ENCODE data around the gene USP36. TPM values are rescaled to one million over a fixed set of nuclear protein-coding genes. Genes with fewer than 3 reads are reported as not detected.
A peak's percentile ranks its signal among the peaks of the same experiment; 100 is the strongest.

The USP36 gene
- total and polyA plus RNA-seq, 7 donors: 14.0 to 40.5 (median 24.2) TPM

GRCh38 chr17:78804777-78805176 is 35.8 kb downstream of the USP36 start:
- WGBS, 3 donors: 60 to 73% (median 62%) methylated on average over 11 of the region's 11 CpGs
- Histone ChIP-seq H3K9me3 (no peaks in the 10 kb centered on the region), H3K27me3 (ENCODE audit: insufficient read depth in 3 of 3, low read length in 2 of 3) (no peaks in the 10 kb centered on the region), H3K27ac (no peak overlapping the region), H3K4me1 (peaks cover 5% of the 10 kb centered on the region), H3K4me3 (no peak overlapping the region), H3K36me3 (ENCODE audit: insufficient read depth in 1 of 2, low read depth in 1 of 2) (peaks cover 7 to 82% of the 10 kb centered on the region in 2 donors)
- ATAC-seq (peak in 2 of 4 donors; percentile 35 to 42), DNase-seq (no peak)
- intact Hi-C loops (cut with DNase I): no loop called here
- TF ChIP-seq CTCF (IDR thresholded peaks at IDR 0.05): no peak

GRCh38 chr17:78803186-78803845 is 37.3 kb downstream of the USP36 start:
- ATAC-seq (no peak), DNase-seq (no peak)
- TF ChIP-seq CTCF (IDR thresholded peaks at IDR 0.05): no peak
- H3K27ac ChIP-seq: no peak overlapping the region
- peaks cover 4 to 79% of the 10 kb centered on the region in 2 donors for H3K36me3 ChIP-seq (ENCODE audit: insufficient read depth in 1 of 2, low read depth in 1 of 2)
- peaks cover 13% of the 10 kb centered on the region for H3K4me1 ChIP-seq
- no peaks in the 10 kb centered on the region for H3K9me3 ChIP-seq
- intact Hi-C loops (cut with DNase I): no loop called here
- no peaks in the 10 kb centered on the region for H3K27me3 ChIP-seq (ENCODE audit: insufficient read depth in 3 of 3, low read length in 2 of 3)
- peak overlapping the region; percentile 34 for H3K4me3 ChIP-seq
- 74 to 80% (median 80%) methylated on average over 21 of the region's 21 CpGs for WGBS, 3 donors

GRCh38 chr17:78802459-78802858 is 38.2 kb downstream of the USP36 start:
- no peaks in the 10 kb centered on the region for H3K27me3 ChIP-seq (ENCODE audit: insufficient read depth in 3 of 3, low read length in 2 of 3)
- H3K36me3 ChIP-seq (ENCODE audit: insufficient read depth in 1 of 2, low read depth in 1 of 2): peaks cover 3 to 79% of the 10 kb centered on the region in 2 donors
- no peaks in the 10 kb centered on the region for H3K9me3 ChIP-seq
- no peak for DNase-seq
- ATAC-seq: no peak
- intact Hi-C loops (cut with DNase I): no loop called here
- TF ChIP-seq CTCF (IDR thresholded peaks at IDR 0.05): no peak
- 91 to 92% (median 92%) methylated on average over 14 of the region's 14 CpGs for WGBS, 3 donors
- no peak overlapping the region for H3K4me3 ChIP-seq
- no peak overlapping the region for H3K27ac ChIP-seq
- peaks cover 18% of the 10 kb centered on the region for H3K4me1 ChIP-seq

GRCh38 chr17:78802008-78802407 is 38.6 kb downstream of the USP36 start:
- no peak overlapping the region for H3K4me3 ChIP-seq
- TF ChIP-seq CTCF (IDR thresholded peaks at IDR 0.05): no peak
- H3K36me3 ChIP-seq (ENCODE audit: insufficient read depth in 1 of 2, low read depth in 1 of 2): peaks cover 0 to 79% of the 10 kb centered on the region in 2 donors
- intact Hi-C loops (cut with DNase I): no loop called here
- H3K27ac ChIP-seq: no peak overlapping the region
- peaks cover 22% of the 10 kb centered on the region for H3K4me1 ChIP-seq
- DNase-seq (no peak), ATAC-seq (no peak)
- H3K9me3 ChIP-seq: no peaks in the 10 kb centered on the region
- no peaks in the 10 kb centered on the region for H3K27me3 ChIP-seq (ENCODE audit: insufficient read depth in 3 of 3, low read length in 2 of 3)
- WGBS, 3 donors: 90 to 94% (median 94%) methylated on average over 30 of the region's 30 CpGs
